Measurements from ENCODE around the gene RNF217. TPM values are rescaled to one million over a fixed set of nuclear protein-coding genes. Genes with fewer than 3 reads are reported as not detected.

RNF217 gene
- total RNA-seq, 1 experiment from 2014 or later, result 12.2 TPM

DNA sequence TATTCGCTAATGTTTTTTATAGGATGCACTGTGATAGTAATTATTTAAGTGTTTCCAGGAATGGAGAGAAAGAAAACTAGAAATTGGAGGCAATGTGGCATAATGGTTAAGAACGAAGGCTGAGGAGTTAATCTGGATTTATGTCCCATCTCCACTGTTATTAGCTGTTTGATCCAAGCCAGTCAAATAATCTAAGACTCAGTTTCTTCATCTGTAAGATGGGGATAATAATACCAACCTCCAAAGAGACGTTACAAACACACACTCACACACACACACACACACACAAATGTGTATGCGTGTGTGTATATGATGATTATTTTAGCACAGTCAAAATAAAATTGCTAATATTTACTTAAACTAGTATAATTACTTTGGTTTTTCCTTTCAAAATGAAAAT lies 154.5 kb downstream of the RNF217 start (continued):
- no peak for TF ChIP-seq ATF3 (CRISPR knock-in tag; conservative IDR thresholded peaks at IDR 0.05)
- TF ChIP-seq STAT6 (CRISPR knock-in tag; conservative IDR thresholded peaks at IDR 0.05; ENCODE audit: low read depth), result no peak
- TF ChIP-seq RORB (CRISPR knock-in tag; IDR thresholded peaks at IDR 0.05), result no peak
- no peak for TF ChIP-seq FOXP4 (CRISPR knock-in tag; IDR thresholded peaks at IDR 0.05)

- no peak for DNase-seq (ENCODE audit: low spot score)
- ATAC-seq, result no peak
- POLR2A ChIA-PET, result no interaction called here
- CTCF ChIA-PET, result no interaction called here
- Mint-ChIP-seq H3K27me3 (ENCODE audit: low read depth) (no peaks in the 10 kb centered on the region), H3K27ac (no peak overlapping the region), H3K4me1 (peaks cover 26% of the 10 kb centered on the region), H3K9me3 (no peaks in the 10 kb centered on the region), H3K4me3 (no peak overlapping the region), H3K36me3 (no peaks in the 10 kb centered on the region)
- TF ChIP-seq, protein P1, sequence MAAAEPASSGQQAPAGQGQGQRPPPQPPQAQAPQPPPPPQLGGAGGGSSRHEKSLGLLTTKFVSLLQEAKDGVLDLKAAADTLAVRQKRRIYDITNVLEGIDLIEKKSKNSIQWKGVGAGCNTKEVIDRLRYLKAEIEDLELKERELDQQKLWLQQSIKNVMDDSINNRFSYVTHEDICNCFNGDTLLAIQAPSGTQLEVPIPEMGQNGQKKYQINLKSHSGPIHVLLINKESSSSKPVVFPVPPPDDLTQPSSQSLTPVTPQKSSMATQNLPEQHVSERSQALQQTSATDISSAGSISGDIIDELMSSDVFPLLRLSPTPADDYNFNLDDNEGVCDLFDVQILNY (CRISPR knock-in tag; IDR thresholded peaks at IDR 0.05), result no peak
- TF ChIP-seq, protein P2, sequence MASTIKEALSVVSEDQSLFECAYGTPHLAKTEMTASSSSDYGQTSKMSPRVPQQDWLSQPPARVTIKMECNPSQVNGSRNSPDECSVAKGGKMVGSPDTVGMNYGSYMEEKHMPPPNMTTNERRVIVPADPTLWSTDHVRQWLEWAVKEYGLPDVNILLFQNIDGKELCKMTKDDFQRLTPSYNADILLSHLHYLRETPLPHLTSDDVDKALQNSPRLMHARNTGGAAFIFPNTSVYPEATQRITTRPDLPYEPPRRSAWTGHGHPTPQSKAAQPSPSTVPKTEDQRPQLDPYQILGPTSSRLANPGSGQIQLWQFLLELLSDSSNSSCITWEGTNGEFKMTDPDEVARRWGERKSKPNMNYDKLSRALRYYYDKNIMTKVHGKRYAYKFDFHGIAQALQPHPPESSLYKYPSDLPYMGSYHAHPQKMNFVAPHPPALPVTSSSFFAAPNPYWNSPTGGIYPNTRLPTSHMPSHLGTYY (CRISPR knock-in tag; IDR thresholded peaks at IDR 0.05), result no peak
- TF ChIP-seq, protein P3, sequence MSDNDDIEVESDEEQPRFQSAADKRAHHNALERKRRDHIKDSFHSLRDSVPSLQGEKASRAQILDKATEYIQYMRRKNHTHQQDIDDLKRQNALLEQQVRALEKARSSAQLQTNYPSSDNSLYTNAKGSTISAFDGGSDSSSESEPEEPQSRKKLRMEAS (CRISPR knock-in tag; IDR thresholded peaks at IDR 0.05), result no peak
- TF ChIP-seq MYBL2 (CRISPR knock-in tag; IDR thresholded peaks at IDR 0.05), result no peak
Observed at GRCh38 chr6:125117818-125118217, 155.6 kb downstream of the RNF217 start.

- no peaks in the 10 kb centered on the region for H3K27me3 Mint-ChIP-seq (ENCODE audit: low read depth)
- ATAC-seq, result peak; percentile 52
- CTCF ChIA-PET, result interaction anchor here (0.9 to 2.1 kb wide), 4 partner anchors 34 to 250 kb away, joined by 3 to 6 read pairs (median 4); partner anchors contain the start of gene TPD52L1
- DNase-seq (ENCODE audit: low spot score), result no peak
- H3K4me3 Mint-ChIP-seq, result no peak overlapping the region
- H3K36me3 Mint-ChIP-seq, result peaks cover 3% of the 10 kb centered on the region
- H3K27ac Mint-ChIP-seq, result no peak overlapping the region
- H3K4me1 Mint-ChIP-seq, result peaks cover 35% of the 10 kb centered on the region
- no peak for TF ChIP-seq KAT7 (CRISPR knock-in tag; IDR thresholded peaks at IDR 0.05; ENCODE audit: borderline replicate concordance)
- TF ChIP-seq, protein P4, sequence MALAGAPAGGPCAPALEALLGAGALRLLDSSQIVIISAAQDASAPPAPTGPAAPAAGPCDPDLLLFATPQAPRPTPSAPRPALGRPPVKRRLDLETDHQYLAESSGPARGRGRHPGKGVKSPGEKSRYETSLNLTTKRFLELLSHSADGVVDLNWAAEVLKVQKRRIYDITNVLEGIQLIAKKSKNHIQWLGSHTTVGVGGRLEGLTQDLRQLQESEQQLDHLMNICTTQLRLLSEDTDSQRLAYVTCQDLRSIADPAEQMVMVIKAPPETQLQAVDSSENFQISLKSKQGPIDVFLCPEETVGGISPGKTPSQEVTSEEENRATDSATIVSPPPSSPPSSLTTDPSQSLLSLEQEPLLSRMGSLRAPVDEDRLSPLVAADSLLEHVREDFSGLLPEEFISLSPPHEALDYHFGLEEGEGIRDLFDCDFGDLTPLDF (CRISPR knock-in tag; IDR thresholded peaks at IDR 0.05), result no peak
- TF ChIP-seq, protein P2 (CRISPR knock-in tag; IDR thresholded peaks at IDR 0.05), result no peak
- H3K9me3 Mint-ChIP-seq, result peaks cover 7% of the 10 kb centered on the region
- POLR2A ChIA-PET, result no interaction called here
Observed at GRCh38 chr6:125120054-125120590, 157.9 kb downstream of the RNF217 start.

Measured in WTC11 (cell line).